AG09309 (cell line): ENCODE data around the gene NFIC.

Experiments used
- DNase-seq: peaks from one replicate; pipeline ENCODE4 v3.0.0-alpha.2; 2010; ENCODE audit warnings: low read depth
- H3K4me3 ChIP-seq: 2 replicates; pipeline ENCODE4 v1.5.1; 2011; ENCODE audit warnings: mild to moderate bottlenecking, low read depth, low read length, moderate library complexity; ENCODE audit not compliant: control insufficient read depth
- TF ChIP-seq, protein P1 (sequence below): IDR thresholded peaks from 2 replicates; pipeline ENCODE4 v1.5.1; 2011; ENCODE audit warnings: mild to moderate bottlenecking, low read depth, low read length, inconsistent platforms; ENCODE audit not compliant: insufficient read depth, control insufficient read depth; ENCODE audit errors: missing control alignments

Gene NFIC

DNA sequence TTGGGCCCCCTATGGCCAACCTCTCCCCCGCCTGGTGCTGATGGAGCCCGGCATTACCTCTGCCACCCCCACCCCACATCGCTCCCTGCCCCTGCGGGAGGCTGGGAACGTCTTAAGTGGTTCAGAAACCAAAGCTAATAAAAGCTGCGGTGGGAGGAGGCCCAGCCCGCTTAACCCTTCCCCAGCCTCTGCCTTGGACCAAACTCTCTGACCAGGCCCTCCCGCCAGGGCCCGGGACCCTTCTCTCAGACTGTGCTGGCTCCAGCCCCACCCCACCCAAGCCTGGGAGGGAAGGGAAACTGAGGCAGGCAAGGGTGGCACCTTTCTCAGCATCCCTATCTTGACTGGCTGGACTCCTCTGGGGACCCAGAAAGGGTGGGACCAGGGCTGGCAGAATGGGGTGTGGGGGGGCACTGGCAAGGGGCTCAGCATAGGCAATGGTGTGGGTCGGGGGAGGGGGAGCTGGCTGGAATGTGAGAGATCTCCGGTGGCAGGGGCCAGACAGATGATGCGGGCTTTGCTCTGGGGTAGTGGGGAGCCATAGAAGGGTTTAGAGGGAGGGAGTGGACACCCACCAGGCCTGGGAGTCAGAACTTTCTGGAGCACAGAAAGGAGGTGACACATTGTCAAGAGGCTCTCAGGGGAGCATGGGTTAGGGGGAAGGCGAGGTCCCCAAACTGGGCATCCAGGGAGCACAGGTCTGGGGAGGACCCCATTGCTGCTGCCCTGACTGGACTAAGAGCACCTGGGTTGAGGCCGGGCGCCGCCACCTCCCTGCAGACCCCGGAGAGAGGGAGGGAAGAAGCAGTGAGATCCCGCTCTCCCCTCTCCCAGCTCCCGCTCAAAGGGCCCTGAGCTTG, 92.1 kb downstream of the NFIC start:
- DNase-seq, result no peak
- no peak overlapping the region for H3K4me3 ChIP-seq
- TF ChIP-seq, protein P1, sequence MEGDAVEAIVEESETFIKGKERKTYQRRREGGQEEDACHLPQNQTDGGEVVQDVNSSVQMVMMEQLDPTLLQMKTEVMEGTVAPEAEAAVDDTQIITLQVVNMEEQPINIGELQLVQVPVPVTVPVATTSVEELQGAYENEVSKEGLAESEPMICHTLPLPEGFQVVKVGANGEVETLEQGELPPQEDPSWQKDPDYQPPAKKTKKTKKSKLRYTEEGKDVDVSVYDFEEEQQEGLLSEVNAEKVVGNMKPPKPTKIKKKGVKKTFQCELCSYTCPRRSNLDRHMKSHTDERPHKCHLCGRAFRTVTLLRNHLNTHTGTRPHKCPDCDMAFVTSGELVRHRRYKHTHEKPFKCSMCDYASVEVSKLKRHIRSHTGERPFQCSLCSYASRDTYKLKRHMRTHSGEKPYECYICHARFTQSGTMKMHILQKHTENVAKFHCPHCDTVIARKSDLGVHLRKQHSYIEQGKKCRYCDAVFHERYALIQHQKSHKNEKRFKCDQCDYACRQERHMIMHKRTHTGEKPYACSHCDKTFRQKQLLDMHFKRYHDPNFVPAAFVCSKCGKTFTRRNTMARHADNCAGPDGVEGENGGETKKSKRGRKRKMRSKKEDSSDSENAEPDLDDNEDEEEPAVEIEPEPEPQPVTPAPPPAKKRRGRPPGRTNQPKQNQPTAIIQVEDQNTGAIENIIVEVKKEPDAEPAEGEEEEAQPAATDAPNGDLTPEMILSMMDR, result no peak

DNA sequence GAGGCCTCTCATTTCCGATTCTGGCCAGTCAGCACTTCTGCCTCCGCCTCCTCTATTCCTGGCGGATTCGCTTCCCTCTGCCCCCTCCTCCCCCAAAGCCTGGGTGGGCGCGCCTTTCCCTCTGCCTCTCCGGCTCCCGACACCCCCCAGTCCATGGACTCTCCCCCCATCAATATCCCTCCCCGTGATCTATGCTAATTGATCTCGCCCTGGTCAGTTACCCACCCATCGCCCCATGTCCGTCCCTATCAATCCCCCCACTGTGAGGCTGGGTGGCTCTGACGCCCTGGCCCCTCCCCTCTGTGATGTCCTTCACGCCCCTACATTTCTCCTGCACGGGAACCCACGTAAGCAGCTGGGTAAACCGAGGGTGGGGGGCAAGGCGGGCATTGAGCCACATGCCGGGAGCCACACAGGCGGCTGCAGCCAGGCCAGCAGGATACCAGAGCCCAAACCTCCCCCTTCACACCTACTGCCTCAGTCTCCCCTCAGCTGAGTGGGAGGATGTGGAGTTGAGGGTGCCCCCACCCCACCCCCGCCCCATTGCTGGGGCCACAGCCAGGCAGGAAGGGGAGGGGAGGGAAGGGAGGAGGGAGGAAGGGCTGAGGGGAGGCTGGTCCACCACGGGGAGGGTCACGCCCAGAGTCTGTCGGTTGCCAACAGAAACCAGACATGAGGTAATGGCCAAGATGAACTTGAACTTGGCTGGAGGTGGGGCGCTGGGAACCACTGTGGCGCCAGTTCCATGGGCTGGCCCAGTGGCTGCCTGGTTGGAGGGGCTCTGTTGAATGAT, 92.9 kb downstream of the NFIC start:
- H3K4me3 ChIP-seq, result no peak overlapping the region
- peak; percentile 60 for DNase-seq
- TF ChIP-seq, protein P1, result no peak

DNA sequence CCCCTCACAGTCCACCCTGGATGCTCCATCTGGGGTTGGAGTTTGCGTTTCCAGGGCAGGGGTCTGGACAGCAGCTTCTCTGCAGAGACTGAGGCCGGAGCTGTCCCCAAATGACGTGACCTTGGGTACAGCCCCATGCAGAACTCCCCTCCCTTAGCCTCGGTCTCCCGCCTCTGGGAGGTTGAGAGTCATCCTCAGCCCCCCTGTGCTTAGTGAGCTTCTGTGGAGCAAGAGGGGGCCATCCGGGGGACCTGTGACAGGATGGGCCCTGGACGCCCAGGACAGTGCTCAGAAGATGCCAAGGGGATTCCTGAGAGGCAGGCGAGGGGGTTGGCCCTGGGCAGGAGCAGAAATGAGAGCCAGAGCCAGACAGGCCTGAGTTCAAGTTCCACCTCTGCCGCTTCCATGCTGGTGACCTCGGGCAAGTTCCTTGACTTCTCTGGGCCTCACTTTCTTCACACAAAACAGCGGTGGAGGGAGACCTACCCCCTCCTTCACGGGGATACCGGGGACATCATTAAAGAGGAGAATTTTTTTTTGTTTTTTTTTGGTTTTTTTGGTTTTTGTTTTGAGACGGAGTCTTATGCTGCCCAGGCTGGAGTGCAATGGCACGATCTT, 93.7 kb downstream of the NFIC start:
- TF ChIP-seq, protein P1, result no peak
- H3K4me3 ChIP-seq, result no peak overlapping the region
- no peak for DNase-seq

DNA sequence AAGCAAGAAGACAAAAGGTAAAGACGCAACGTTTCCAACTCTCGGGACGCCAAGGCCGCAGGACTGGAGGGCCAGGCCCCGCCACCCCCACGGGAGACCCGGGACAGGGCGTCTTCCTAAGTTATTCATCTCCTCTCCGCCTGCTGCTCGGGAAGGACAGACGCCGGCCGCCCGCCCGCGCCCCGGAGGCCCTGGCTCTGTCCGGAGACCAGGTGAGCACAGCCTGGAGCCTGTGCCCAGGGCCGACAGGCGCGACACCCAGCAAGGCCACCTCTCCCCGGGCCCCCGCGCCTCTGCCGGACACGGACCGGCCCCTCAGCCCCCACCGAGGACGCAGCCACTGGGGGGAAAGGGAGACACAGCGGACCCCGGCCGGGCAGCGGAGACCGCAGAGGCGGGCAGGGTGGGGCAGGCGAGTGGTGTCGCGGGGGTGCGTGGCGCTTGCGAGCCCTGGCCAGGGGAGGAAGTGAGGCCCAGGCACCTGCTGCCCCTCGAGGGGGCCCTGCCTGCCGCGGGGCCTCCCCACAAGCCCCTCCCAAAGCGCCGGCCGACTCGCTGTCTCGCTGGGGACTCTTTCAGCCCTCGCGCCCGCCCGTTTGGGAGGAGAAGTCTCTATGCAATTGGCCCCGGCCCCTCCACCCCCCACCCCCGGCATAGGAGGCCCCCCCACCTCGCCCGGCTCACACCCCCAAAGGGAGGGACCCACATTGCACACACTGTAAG, 96.8 kb downstream of the NFIC start:
- no peak for DNase-seq
- TF ChIP-seq, protein P1, result no peak
- H3K4me3 ChIP-seq, result no peak overlapping the region

DNA sequence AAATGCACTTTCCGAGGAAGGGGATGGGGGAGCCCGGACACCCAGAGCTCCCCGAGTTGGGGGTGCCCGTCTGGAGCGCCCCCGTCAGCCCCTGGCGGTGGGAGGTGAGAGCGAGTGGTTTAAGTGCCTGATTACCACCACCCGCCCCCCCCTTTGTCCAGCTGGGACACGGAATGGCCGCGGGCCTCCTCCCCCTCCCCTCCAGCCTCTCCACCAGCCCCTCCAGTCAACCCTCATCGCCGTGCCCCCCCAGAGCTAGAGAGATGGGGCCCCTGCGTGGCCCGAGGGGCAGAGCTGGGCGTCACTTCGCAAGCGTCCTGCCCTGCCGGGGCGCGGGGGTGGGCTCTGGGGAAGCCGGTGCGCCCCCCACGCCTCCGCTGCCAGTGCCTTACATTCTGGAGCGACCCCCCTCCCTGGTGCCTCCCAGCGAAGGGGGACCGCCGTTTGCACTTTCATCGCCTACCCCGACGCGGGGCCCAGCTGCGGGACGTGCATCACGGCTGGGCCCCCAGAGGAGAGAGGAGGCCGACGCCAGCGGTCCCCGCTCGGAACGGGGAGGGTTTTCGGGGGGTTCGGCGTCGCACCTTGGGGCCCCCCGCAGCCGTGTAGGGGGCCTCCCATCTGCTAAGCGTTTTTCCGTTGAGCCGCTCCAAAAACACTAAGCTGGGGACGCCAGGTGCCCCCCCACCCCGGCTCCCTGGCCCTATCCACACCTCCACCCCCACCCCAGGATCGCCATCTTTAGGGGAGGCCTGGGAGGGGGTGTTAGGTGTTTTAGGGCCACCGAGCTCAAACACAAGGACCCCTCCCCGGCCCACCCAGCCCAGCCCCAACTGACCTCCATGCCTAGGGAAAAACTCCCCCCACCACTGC, 97.6 kb downstream of the NFIC start:
- no peak for DNase-seq
- TF ChIP-seq, protein P1, result no peak
- no peak overlapping the region for H3K4me3 ChIP-seq
